Ovary (tissue), 3 donors: ENCODE results near the gene IP6K3.

Experiments used
- CTCF ChIP-seq, 3 donors: fragments of 450-650 bp in 2 of 3; fragments of 200-600 bp in 1 of 3; IDR thresholded peaks; one replicate each; pipeline versions ENCODE4 v1.5.1 to v1.8.0; 2016 to 2022; ENCODE audit warnings: antibody characterized with exemption in 3 of 3, mild to moderate bottlenecking in 1 of 3
- EP300 ChIP-seq: sonication (generic); formaldehyde crosslinking; IDR thresholded peaks from one replicate; pipeline ENCODE4 v1.6.1; 2017; ENCODE audit warnings: antibody characterized with exemption
- POLR2A ChIP-seq: fragments of 450-650 bp; IDR thresholded peaks from one replicate; pipeline ENCODE4 v1.6.1; 2017; ENCODE audit warnings: antibody characterized with exemption, mild to moderate bottlenecking, moderate library complexity
- donor health status: DM: no; HTN: no; CAD: no.

- no peak for TF ChIP-seq CTCF (IDR thresholded peaks at IDR 0.05)
- no peak for TF ChIP-seq EP300
- TF ChIP-seq POLR2A, result no peak
These were observed 24.1 kb upstream of the IP6K3 start for GRCh38 chr6:33770833-33771145.
